Epithelial cell of esophagus (primary cell): Measurements from ENCODE around the gene LELP1.

Source experiments
- DNase-seq: peaks from one replicate; pipeline ENCODE4 v3.0.0; 2010; ENCODE audit warnings: low read depth
- H3K4me3 ChIP-seq: 2 replicates; pipeline ENCODE4 v1.5.1; 2011; ENCODE audit warnings: mild to moderate bottlenecking, low read length, control low read depth
- TF ChIP-seq, protein P1 (sequence below): IDR thresholded peaks from 2 replicates; pipeline ENCODE4 v1.5.1; 2011; ENCODE audit warnings: low read depth, mild to moderate bottlenecking, low read length, control low read depth, inconsistent platforms; ENCODE audit not compliant: insufficient read depth; ENCODE audit errors: missing control alignments

The LELP1 gene

GRCh38 chr1:153251562-153251961 lies 48.3 kb downstream of the LELP1 start:
- TF ChIP-seq, protein P1, sequence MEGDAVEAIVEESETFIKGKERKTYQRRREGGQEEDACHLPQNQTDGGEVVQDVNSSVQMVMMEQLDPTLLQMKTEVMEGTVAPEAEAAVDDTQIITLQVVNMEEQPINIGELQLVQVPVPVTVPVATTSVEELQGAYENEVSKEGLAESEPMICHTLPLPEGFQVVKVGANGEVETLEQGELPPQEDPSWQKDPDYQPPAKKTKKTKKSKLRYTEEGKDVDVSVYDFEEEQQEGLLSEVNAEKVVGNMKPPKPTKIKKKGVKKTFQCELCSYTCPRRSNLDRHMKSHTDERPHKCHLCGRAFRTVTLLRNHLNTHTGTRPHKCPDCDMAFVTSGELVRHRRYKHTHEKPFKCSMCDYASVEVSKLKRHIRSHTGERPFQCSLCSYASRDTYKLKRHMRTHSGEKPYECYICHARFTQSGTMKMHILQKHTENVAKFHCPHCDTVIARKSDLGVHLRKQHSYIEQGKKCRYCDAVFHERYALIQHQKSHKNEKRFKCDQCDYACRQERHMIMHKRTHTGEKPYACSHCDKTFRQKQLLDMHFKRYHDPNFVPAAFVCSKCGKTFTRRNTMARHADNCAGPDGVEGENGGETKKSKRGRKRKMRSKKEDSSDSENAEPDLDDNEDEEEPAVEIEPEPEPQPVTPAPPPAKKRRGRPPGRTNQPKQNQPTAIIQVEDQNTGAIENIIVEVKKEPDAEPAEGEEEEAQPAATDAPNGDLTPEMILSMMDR, result no peak
- no peak overlapping the region for H3K4me3 ChIP-seq
- DNase-seq, result no peak

DNA sequence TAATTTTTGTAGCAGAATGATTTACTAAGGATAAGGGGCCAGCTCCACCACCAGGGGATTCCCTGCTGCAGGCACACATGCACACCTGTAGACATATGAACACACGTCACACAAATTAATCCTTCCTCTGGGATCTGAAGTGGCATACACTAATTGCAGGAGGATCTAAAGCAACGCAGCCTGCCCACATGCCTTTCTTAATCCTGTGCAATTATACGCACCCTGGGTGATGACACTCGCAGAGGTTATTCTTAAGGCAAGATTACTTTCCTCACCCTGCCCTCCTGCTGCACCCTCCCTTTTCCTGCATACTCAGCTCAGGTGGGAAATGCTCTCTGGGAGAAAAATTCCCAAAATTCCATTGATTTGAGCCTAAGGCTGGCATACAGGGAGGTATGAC lies 48.8 kb downstream of the LELP1 start:
- DNase-seq, result no peak
- H3K4me3 ChIP-seq, result no peak overlapping the region
- TF ChIP-seq, protein P1, result no peak

DNA sequence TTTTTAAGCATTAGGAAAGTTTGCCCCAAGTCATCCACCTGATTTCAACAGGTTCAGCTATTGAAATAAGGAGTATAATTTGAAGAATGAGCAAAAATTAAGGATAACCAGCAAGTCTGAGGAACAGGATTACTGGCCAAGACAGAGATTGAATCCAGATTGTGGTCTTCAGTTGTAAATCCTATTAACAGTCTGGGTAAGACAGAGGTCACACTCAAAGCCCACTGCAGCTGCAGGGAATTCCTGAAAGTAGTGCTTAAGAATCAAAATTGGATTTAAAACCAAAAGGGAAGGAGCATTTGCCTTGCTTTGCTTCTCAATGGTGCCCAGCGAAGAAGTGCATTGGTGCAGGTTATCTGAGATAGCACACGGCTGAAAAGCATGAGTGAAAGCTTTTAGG lies 49.8 kb downstream of the LELP1 start:
- H3K4me3 ChIP-seq, result no peak overlapping the region
- TF ChIP-seq, protein P1, result no peak
- DNase-seq, result no peak

GRCh38 chr1:153253693-153254092 lies 50.5 kb downstream of the LELP1 start:
- no peak for DNase-seq
- TF ChIP-seq, protein P1, result no peak
- H3K4me3 ChIP-seq, result no peak overlapping the region
